Keratinocyte (primary cell): ENCODE results near the gene CD200R1L. TPM values are rescaled to one million over a fixed set of nuclear protein-coding genes. Genes with fewer than 3 reads are reported as not detected.

Experiments
- DNase-seq: peaks from one replicate; pipeline ENCODE4 v3.0.0-alpha.2; 2011; ENCODE audit warnings: low read depth, missing footprints, low spot score
- FAIRE-seq: peaks from 2 replicates; lab custom pipeline; 2011; peaks lifted over from hg19 to GRCh38; lab: Jason Lieb, UNC
- H2AFZ ChIP-seq: 2 replicates; pipeline ENCODE4 v1.6.0; 2012; ENCODE audit warnings: low read length, control low read depth, inconsistent platforms; ENCODE audit not compliant: control insufficient read depth
- H3K27ac ChIP-seq: 2 replicates; pipeline ENCODE4 v1.5.1; 2011; ENCODE audit warnings: low read length; ENCODE audit not compliant: control insufficient read depth, insufficient read depth
- H3K27me3 ChIP-seq: 3 replicates; pipeline ENCODE4 v1.6.0; 2011; ENCODE audit warnings: low read length; ENCODE audit not compliant: control insufficient read depth, insufficient read depth; ENCODE audit errors: extremely low read depth
- H3K36me3 ChIP-seq, 2 experiments: 2 replicates in 1 of 2; 3 replicates in 1 of 2; pipeline ENCODE4 v1.5.1; 2011; ENCODE audit warnings: low read length in 2 of 2, mild to moderate bottlenecking in 1 of 2; ENCODE audit not compliant: control insufficient read depth in 2 of 2, insufficient read depth in 2 of 2; ENCODE audit errors: extremely low read depth in 1 of 2
- H3K4me1 ChIP-seq: 3 replicates; pipeline ENCODE4 v1.5.1; 2011; ENCODE audit warnings: low read length; ENCODE audit not compliant: control insufficient read depth, insufficient read depth; ENCODE audit errors: extremely low read depth
- H3K4me2 ChIP-seq: 3 replicates; pipeline ENCODE4 v1.6.0; 2011; ENCODE audit warnings: low read depth, low read length; ENCODE audit not compliant: control insufficient read depth, insufficient read depth; ENCODE audit errors: extremely low read depth
- H3K4me3 ChIP-seq, 3 experiments: fragments of 200-600 bp in 1 of 3; sonication (generic) in 1 of 3; 2 replicates in 2 of 3; 3 replicates in 1 of 3; pipeline ENCODE4 v1.5.1; 2011 to 2016; ENCODE audit warnings: low read length in 3 of 3, mild to moderate bottlenecking in 3 of 3, control low read depth in 2 of 3, inconsistent platforms in 1 of 3, low read depth in 1 of 3, mixed read lengths in 1 of 3, mixed run types in 1 of 3, moderate library complexity in 1 of 3; ENCODE audit not compliant: control insufficient read depth in 2 of 3, insufficient read depth in 2 of 3; ENCODE audit errors: extremely low read depth in 1 of 3
- H3K79me2 ChIP-seq: 2 replicates; pipeline ENCODE4 v1.6.0; 2012; ENCODE audit warnings: low read length; ENCODE audit not compliant: control insufficient read depth, insufficient read depth
- H3K9ac ChIP-seq: 3 replicates; pipeline ENCODE4 v1.6.0; 2011; ENCODE audit warnings: low read length; ENCODE audit not compliant: control insufficient read depth, insufficient read depth; ENCODE audit errors: extremely low read depth
- H3K9me1 ChIP-seq: 3 replicates; pipeline ENCODE4 v1.6.0; 2011; ENCODE audit warnings: low read length; ENCODE audit not compliant: control insufficient read depth, insufficient read depth; ENCODE audit errors: extremely low read depth
- H3K9me3 ChIP-seq: 2 replicates; pipeline ENCODE4 v1.5.1; 2012; ENCODE audit warnings: low read depth, low read length; ENCODE audit not compliant: control insufficient read depth
- H4K20me1 ChIP-seq: 3 replicates; pipeline ENCODE4 v1.6.0; 2011; ENCODE audit warnings: low read length; ENCODE audit not compliant: control insufficient read depth, insufficient read depth; ENCODE audit errors: extremely low read depth
- EZH2 ChIP-seq: IDR thresholded peaks from one replicate; pipeline ENCODE4 v1.6.1; 2012; ENCODE audit warnings: inconsistent platforms, mild to moderate bottlenecking, low read length, moderate library complexity
- dilution Hi-C: fragments of 300-500 bp; cut with MboI; formaldehyde crosslinking; loops from one replicate; pipeline ENCODE4 v1.7.0; 2020; ENCODE audit warnings: low sequenced_read_pairs; ENCODE audit not compliant: extremely low pct_ligation_motif_present
- polyA plus RNA-seq, 5 experiments: library from polyadenylated mRNA; depleted of rRNA in 3 of 5; stranded (reverse) in 3 of 5; stranded (forward) in 1 of 5; unstranded in 1 of 5; fragments of >200 nt; gene quantifications; 1 replicate in 1 of 5; 2 replicates in 3 of 5; 3 replicates in 1 of 5; pipeline versions ENCODE4 v1.2.1 to v1.2.3, GENCODE V29; 2011 to 2012; ENCODE audit warnings: missing spikeins in 2 of 5, low read depth in 1 of 5, low replicate concordance in 1 of 5
- TF ChIP-seq, protein P1 (sequence below), 3 experiments: IDR thresholded peaks in 1 of 3; conservative IDR thresholded peaks in 1 of 3; optimal IDR thresholded peaks in 1 of 3; 2 replicates in 2 of 3; 3 replicates in 1 of 3; pipeline versions ENCODE3 to v1.5.1; 2011; ENCODE audit warnings: low read length in 3 of 3, mild to moderate bottlenecking in 3 of 3, moderate library complexity in 2 of 3, control low read depth in 1 of 3, inconsistent platforms in 1 of 3; ENCODE audit not compliant: insufficient read depth in 2 of 3; ENCODE audit errors: extremely low read depth in 1 of 3

Gene CD200R1L
- polyA plus RNA-seq, 1 donor (not counting 4 experiments of a cell fraction or from before 2014, with no cell fraction given) = not detected

DNA sequence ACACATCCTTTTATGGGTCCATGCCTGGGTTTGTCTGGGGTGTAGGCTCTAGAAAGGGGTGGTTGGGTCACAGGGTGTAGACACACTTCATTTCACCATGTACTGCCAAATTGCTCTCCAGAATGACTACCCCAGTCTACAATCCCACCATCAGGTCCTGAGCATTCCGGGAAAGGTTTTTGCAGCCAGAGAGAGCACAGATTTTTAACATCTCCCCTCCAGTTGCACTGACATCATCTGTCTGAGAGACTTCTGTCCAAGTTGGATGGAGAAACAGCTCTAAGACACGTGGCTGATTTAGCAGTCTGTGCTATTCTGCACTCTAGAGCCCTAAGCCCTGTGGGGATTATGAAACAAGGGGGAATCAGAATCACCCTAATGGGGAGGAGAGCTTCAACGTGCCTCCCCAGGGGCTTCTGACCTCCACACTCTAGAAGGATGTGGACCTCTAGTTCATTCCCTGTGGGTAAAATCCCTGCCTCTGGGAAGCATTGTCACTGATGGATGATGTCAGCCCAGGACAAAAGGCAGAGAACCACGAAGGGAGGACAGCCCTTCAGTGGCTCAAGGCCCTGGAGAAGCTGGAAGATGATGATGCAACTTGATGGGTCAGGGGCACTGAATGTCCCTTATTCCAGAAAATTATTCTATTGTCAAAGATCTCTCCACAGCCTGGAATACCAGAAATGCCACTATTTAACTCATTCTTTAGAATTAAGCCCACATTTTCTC lies 71.5 kb downstream of the CD200R1L start:
- H3K9ac ChIP-seq = peak overlapping the region; percentile 62

DNA sequence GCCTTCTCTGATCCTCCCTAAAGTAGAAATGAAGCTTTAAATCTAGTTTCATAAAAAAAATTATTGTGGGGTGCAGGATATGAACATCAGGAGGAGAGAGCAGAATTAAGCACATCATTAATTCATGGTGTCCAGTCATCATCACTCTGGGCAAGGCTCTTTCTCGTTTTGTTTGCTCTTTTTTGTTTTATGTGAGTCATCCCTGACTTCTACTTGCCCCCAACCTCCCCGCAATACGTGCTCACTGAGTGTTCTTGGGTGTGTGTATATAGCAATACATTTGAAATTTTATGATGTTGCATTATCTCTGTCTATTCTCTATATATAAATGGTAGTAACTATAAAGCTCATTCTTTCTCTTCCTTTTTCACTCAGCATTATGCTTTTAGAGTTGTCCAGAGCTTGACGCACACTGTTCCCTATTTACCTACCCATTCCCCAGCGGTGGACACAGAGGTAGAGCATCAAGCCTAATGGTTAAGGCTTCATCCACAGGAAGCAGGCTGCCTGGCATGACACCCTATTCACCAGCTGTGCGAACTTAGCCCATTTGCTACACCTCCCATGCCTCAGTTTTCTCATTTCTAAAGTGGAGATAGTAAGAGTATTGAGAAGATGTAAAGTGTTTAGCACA lies 72.3 kb downstream of the CD200R1L start:
- H3K9me3 ChIP-seq = no peaks in the 10 kb centered on the region
- no peaks in the 10 kb centered on the region for H3K36me3 ChIP-seq
- peaks cover 69% of the 10 kb centered on the region for H3K4me1 ChIP-seq
- peak; percentile 36 for DNase-seq
- H3K9me1 ChIP-seq = no peaks in the 10 kb centered on the region
- no peak for TF ChIP-seq EZH2
- TF ChIP-seq, protein P1, sequence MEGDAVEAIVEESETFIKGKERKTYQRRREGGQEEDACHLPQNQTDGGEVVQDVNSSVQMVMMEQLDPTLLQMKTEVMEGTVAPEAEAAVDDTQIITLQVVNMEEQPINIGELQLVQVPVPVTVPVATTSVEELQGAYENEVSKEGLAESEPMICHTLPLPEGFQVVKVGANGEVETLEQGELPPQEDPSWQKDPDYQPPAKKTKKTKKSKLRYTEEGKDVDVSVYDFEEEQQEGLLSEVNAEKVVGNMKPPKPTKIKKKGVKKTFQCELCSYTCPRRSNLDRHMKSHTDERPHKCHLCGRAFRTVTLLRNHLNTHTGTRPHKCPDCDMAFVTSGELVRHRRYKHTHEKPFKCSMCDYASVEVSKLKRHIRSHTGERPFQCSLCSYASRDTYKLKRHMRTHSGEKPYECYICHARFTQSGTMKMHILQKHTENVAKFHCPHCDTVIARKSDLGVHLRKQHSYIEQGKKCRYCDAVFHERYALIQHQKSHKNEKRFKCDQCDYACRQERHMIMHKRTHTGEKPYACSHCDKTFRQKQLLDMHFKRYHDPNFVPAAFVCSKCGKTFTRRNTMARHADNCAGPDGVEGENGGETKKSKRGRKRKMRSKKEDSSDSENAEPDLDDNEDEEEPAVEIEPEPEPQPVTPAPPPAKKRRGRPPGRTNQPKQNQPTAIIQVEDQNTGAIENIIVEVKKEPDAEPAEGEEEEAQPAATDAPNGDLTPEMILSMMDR (optimal IDR thresholded peaks at IDR 0.05 in 1 of 3, IDR thresholded peaks at IDR 0.05 in 1 of 3, conservative IDR thresholded peaks at IDR 0.05 in 1 of 3; ENCODE audit: extremely low read depth in 1 of 3, insufficient read depth in 2 of 3, low read length in 3 of 3) = no peak
- no peak overlapping the region for H3K4me3 ChIP-seq
- H3K9ac ChIP-seq = peak overlapping the region; percentile 62
- no peaks in the 10 kb centered on the region for H3K27me3 ChIP-seq
- no peaks in the 10 kb centered on the region for H3K79me2 ChIP-seq
- H2AFZ ChIP-seq = no peak overlapping the region
- peak overlapping the region; percentile 61 for H3K4me2 ChIP-seq
- H3K27ac ChIP-seq = peak overlapping the region; percentile 81
- no peaks in the 10 kb centered on the region for H4K20me1 ChIP-seq
- no peak for FAIRE-seq
- dilution Hi-C loops = no loop called here

More for the DNA sequence above, 71.5 kb downstream of the CD200R1L start:
- no peaks in the 10 kb centered on the region for H3K27me3 ChIP-seq
- no peaks in the 10 kb centered on the region for H3K79me2 ChIP-seq
- dilution Hi-C loops = no loop called here
- H3K27ac ChIP-seq = peak overlapping the region; percentile 81
- H3K9me3 ChIP-seq = no peaks in the 10 kb centered on the region
- FAIRE-seq = peak; percentile 5
- H3K4me3 ChIP-seq = no peak overlapping the region
- no peak overlapping the region for H2AFZ ChIP-seq
- H3K36me3 ChIP-seq = no peaks in the 10 kb centered on the region
- H3K9me1 ChIP-seq = no peaks in the 10 kb centered on the region
- peaks cover 69% of the 10 kb centered on the region for H3K4me1 ChIP-seq
- TF ChIP-seq, protein P1 (optimal IDR thresholded peaks at IDR 0.05 in 1 of 3, IDR thresholded peaks at IDR 0.05 in 1 of 3, conservative IDR thresholded peaks at IDR 0.05 in 1 of 3; ENCODE audit: extremely low read depth in 1 of 3, insufficient read depth in 2 of 3, low read length in 3 of 3) = no peak
- TF ChIP-seq EZH2 = no peak
- no peaks in the 10 kb centered on the region for H4K20me1 ChIP-seq
- peak overlapping the region; percentile 61 for H3K4me2 ChIP-seq
- no peak for DNase-seq
